Spleen (tissue), 7 donors: ENCODE data around the gene MYO9A.

Source experiments
- POLR2A ChIP-seq, 3 donors: fragments of 450-650 bp; IDR thresholded peaks; one replicate each; pipeline ENCODE4 v1.5.1; 2017; ENCODE audit warnings: antibody characterized with exemption in 3 of 3, mild to moderate bottlenecking in 1 of 3
- POLR2AphosphoS5 ChIP-seq, 3 donors: sonication (generic); formaldehyde crosslinking; IDR thresholded peaks; one replicate each; pipeline ENCODE4 v1.5.1; 2017; ENCODE audit warnings: antibody characterized with exemption in 3 of 3
- TF ChIP-seq, protein P1 (sequence below), 11 experiments: fragments of 200-600 bp in 7 of 11; fragments of 450-650 bp in 4 of 11; sonication (generic) in 4 of 11; IDR thresholded peaks in 8 of 11; conservative IDR thresholded peaks in 3 of 11; 1 replicate in 7 of 11; 2 replicates in 4 of 11; pipeline versions ENCODE4 v1.4.0 to v1.8.0; 2016 to 2021; ENCODE audit warnings: antibody characterized with exemption in 11 of 11, inconsistent platforms in 4 of 11, mild to moderate bottlenecking in 1 of 11
- donor health status: DM: no; HTN: no; CAD: no; lungs with moderate emphysema.
- donor health status: DM: no; HTN: no; CAD: no.
- donor health status: DM: no; HTN: no; CAD: no.

DNA sequence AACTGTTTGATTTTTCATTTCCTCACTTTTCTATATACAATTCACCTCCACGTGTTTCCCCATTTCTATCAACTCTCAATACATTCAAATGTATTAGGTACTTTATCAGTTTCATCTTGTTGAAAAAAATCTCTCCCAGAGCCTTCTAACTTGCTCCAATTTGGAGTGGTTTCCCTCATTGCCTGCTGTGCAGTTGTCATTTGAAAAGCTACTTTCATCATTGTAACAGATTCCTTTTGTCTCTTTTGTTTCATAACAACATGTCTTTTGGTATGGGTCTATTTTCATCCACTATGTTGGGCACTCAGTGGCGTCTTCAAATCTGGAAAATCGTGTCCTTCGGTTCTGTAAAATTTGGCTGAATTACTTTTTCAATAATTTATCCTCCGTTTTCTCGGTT, 232.6 kb downstream of the MYO9A start:
- TF ChIP-seq, protein P1, sequence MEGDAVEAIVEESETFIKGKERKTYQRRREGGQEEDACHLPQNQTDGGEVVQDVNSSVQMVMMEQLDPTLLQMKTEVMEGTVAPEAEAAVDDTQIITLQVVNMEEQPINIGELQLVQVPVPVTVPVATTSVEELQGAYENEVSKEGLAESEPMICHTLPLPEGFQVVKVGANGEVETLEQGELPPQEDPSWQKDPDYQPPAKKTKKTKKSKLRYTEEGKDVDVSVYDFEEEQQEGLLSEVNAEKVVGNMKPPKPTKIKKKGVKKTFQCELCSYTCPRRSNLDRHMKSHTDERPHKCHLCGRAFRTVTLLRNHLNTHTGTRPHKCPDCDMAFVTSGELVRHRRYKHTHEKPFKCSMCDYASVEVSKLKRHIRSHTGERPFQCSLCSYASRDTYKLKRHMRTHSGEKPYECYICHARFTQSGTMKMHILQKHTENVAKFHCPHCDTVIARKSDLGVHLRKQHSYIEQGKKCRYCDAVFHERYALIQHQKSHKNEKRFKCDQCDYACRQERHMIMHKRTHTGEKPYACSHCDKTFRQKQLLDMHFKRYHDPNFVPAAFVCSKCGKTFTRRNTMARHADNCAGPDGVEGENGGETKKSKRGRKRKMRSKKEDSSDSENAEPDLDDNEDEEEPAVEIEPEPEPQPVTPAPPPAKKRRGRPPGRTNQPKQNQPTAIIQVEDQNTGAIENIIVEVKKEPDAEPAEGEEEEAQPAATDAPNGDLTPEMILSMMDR (IDR thresholded peaks at IDR 0.05 in 8 of 11, conservative IDR thresholded peaks at IDR 0.05 in 3 of 11), result no peak
- no peak for TF ChIP-seq POLR2A (IDR thresholded peaks at IDR 0.05)
- no peak for TF ChIP-seq POLR2AphosphoS5 (IDR thresholded peaks at IDR 0.05)
